ENCODE results near the gene PAK1IP1.
"Not testable (repeated sequence)": the region's sequence is repeated elsewhere in the genome, so short reads cannot be mapped to it uniquely, and the experiment has no call there.

PAK1IP1 gene

GRCh38 chr6:10692965-10693538 lies 1.7 kb upstream of the PAK1IP1 start:
- no peak for DNase-seq

- DNase-seq = no peak
These were observed 400 bp downstream of the PAK1IP1 start for GRCh38 chr6:10695086-10695657.

GRCh38 chr6:10696655-10697054 lies 1.9 kb downstream of the PAK1IP1 start:
- no peak for DNase-seq

- DNase-seq = no peak
These were observed 19.2 kb downstream of the PAK1IP1 start for GRCh38 chr6:10713962-10714361.

GRCh38 chr6:10719296-10719963 lies 24.7 kb downstream of the PAK1IP1 start:
- DNase-seq = peak; percentile 7

- DNase-seq = no peak
These were observed 25.1 kb downstream of the PAK1IP1 start for GRCh38 chr6:10719964-10720264.

GRCh38 chr6:10720265-10720959 lies 25.6 kb downstream of the PAK1IP1 start:
- peak; percentile 40 for DNase-seq

- DNase-seq = not testable (repeated sequence)
These were observed 26.4 kb downstream of the PAK1IP1 start for GRCh38 chr6:10720960-10721849.

- no peak for DNase-seq
These were observed 27.2 kb downstream of the PAK1IP1 start for GRCh38 chr6:10721850-10722569.

GRCh38 chr6:10722570-10722819 lies 27.7 kb downstream of the PAK1IP1 start:
- no peak for DNase-seq

GRCh38 chr6:10722820-10723566 lies 28.2 kb downstream of the PAK1IP1 start, which contains the start of gene TMEM14C:
TMEM14C (plus strand) TSS chr6:10723070; CDS start chr6:10724614, 1,544 bp downstream.
- peak; percentile 87 for DNase-seq

GRCh38 chr6:10723567-10723881 lies 28.8 kb downstream of the PAK1IP1 start:
- DNase-seq = no peak

GRCh38 chr6:10725044-10725443 lies 30.3 kb downstream of the PAK1IP1 start:
- no peak for DNase-seq

- no peak for DNase-seq
These were observed 30.9 kb downstream of the PAK1IP1 start for GRCh38 chr6:10725716-10726115.

- DNase-seq = no peak
These were observed 35.5 kb downstream of the PAK1IP1 start for GRCh38 chr6:10730254-10730653.

- no peak for DNase-seq
These were observed 38.5 kb downstream of the PAK1IP1 start for GRCh38 chr6:10733151-10733715.

GRCh38 chr6:10733863-10734262 lies 39.1 kb downstream of the PAK1IP1 start:
- no peak for DNase-seq

GRCh38 chr6:10736731-10737130 lies 42.0 kb downstream of the PAK1IP1 start:
- no peak for DNase-seq

GRCh38 chr6:10740061-10740460 lies 45.3 kb downstream of the PAK1IP1 start:
- DNase-seq = no peak

GRCh38 chr6:10741643-10742042 lies 46.9 kb downstream of the PAK1IP1 start:
- not testable (repeated sequence) for DNase-seq

GRCh38 chr6:10742251-10742650 lies 47.5 kb downstream of the PAK1IP1 start:
- DNase-seq = no peak

- no peak for DNase-seq
These were observed 48.7 kb downstream of the PAK1IP1 start for GRCh38 chr6:10743515-10743914.
